Liver (tissue), 3 donors: Measurements from ENCODE around the gene ROBO4.

Source experiments
- EGR1 ChIP-seq, 2 donors: IDR thresholded peaks; 2 replicates each; pipeline ENCODE4 v1.6.1; 2016 to 2018; ENCODE audit warnings: antibody characterized with exemption in 2 of 2, low read depth in 2 of 2
- GABPA ChIP-seq, 2 donors: IDR thresholded peaks in 1 of 2; conservative IDR thresholded peaks in 1 of 2; 2 replicates each; pipeline ENCODE4 v1.6.1; 2016; ENCODE audit warnings: antibody characterized with exemption in 2 of 2, mild to moderate bottlenecking in 1 of 2, moderate library complexity in 1 of 2
- RAD21 ChIP-seq, 2 donors: IDR thresholded peaks; 2 replicates each; pipeline ENCODE4 v1.6.1; 2016; ENCODE audit warnings: antibody characterized with exemption in 2 of 2, mild to moderate bottlenecking in 2 of 2
- TAF1 ChIP-seq: conservative IDR thresholded peaks from 2 replicates; pipeline ENCODE4 v1.6.1; 2016; ENCODE audit warnings: antibody characterized with exemption, mild to moderate bottlenecking
- TF ChIP-seq, protein P1 (sequence below): fragments of 150-350 bp; IDR thresholded peaks from 2 replicates; pipeline ENCODE4 v1.5.1; 2017; ENCODE audit warnings: improper control_type of control experiment, low read depth, low read length; ENCODE audit not compliant: missing input control
- TF ChIP-seq, protein P2 (sequence below): IDR thresholded peaks from 2 replicates; pipeline ENCODE4 v1.6.1; 2016; ENCODE audit warnings: antibody characterized with exemption
- donor health status: healthy.
- donor health status: healthy.

DNA sequence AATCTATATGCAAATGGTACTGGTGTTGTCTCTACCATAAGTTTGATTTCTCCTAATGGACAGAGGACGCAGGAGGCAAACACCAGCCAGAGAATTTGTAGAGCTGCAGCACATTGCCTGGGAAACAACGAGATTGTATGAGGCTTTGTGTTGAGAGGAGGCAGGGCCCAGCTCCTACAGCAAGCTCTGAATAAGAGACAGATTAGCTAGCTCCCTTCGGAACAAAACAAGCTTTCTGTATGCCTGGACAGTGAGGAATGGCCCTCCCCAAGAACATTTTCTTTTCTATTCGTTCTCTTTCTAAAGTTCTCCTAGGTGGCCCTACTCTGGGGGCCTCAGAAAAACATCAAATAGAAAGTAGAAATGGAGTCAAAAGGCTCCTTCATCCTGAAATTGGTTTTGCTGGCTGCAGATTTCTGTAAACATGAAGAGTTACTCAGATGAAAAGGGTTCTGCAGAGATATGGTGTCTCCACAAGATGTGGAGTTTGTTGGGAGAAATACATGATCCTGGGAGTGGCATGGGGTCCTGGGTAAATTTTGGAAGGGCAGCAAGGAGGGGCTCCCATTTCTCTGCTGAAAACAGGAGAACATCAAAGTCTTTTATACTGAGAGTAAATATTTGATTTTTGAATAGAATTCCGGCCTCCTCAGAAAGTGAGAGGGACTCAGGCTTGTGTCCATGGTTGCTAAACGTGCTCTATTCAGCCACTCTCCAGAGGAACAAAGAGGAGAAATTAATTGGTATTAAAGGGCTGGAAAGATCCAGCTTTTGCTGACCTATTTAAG is 45.0 kb upstream of the ROBO4 start:
- TF ChIP-seq EGR1 (IDR thresholded peaks at IDR 0.05; ENCODE audit: low read depth in 2 of 2) (no peak), RAD21 (IDR thresholded peaks at IDR 0.05) (no peak), GABPA (IDR thresholded peaks at IDR 0.05 in 1 of 2, conservative IDR thresholded peaks at IDR 0.05 in 1 of 2) (no peak), TAF1 (no peak)
- TF ChIP-seq, protein P1, sequence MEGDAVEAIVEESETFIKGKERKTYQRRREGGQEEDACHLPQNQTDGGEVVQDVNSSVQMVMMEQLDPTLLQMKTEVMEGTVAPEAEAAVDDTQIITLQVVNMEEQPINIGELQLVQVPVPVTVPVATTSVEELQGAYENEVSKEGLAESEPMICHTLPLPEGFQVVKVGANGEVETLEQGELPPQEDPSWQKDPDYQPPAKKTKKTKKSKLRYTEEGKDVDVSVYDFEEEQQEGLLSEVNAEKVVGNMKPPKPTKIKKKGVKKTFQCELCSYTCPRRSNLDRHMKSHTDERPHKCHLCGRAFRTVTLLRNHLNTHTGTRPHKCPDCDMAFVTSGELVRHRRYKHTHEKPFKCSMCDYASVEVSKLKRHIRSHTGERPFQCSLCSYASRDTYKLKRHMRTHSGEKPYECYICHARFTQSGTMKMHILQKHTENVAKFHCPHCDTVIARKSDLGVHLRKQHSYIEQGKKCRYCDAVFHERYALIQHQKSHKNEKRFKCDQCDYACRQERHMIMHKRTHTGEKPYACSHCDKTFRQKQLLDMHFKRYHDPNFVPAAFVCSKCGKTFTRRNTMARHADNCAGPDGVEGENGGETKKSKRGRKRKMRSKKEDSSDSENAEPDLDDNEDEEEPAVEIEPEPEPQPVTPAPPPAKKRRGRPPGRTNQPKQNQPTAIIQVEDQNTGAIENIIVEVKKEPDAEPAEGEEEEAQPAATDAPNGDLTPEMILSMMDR, result no peak
- TF ChIP-seq, protein P2, sequence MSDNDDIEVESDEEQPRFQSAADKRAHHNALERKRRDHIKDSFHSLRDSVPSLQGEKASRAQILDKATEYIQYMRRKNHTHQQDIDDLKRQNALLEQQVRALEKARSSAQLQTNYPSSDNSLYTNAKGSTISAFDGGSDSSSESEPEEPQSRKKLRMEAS, result no peak
